ENCODE results near the gene OSBP2.

Gene OSBP2

DNA sequence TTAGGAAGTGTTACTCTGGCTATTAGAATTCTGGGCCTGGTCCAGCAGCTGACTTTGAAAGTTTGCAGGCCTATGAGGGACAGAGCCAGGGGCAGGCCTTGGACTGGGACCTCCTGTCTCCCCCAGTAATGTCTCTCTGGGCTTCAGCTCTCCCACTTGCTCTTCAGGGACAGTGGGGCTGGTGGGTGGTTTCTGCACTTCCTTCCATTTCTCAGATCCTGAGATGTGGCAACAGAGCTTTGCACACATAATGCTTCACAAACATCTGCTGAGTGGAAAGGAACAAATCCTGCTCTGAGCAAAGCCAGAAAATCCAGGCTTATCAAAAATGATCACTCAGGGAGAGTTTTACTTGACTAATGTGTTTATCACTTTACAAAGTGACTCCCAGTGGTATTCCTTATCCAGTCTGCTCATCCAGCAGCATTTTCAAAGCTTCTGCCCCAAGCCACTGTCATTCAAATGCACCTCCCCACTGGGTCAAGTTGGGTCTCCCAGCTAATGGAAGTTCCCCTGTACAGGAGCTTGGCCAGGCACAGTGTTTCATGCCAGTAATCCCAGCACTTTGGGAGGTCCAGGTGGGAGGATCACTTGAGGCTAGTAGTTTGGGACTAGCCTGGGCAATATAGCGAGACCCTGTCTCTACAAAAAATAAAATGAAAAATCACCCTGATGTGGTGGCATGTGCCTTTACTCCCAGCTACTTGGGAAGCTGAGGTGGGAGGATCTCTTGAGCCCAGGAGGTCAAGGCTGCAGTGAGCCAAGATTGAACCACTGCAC is 13.5 kb upstream of the OSBP2 start:
- TF ChIP-seq, protein P1, sequence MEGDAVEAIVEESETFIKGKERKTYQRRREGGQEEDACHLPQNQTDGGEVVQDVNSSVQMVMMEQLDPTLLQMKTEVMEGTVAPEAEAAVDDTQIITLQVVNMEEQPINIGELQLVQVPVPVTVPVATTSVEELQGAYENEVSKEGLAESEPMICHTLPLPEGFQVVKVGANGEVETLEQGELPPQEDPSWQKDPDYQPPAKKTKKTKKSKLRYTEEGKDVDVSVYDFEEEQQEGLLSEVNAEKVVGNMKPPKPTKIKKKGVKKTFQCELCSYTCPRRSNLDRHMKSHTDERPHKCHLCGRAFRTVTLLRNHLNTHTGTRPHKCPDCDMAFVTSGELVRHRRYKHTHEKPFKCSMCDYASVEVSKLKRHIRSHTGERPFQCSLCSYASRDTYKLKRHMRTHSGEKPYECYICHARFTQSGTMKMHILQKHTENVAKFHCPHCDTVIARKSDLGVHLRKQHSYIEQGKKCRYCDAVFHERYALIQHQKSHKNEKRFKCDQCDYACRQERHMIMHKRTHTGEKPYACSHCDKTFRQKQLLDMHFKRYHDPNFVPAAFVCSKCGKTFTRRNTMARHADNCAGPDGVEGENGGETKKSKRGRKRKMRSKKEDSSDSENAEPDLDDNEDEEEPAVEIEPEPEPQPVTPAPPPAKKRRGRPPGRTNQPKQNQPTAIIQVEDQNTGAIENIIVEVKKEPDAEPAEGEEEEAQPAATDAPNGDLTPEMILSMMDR (IDR thresholded peaks at IDR 0.05) = no peak
- Histone ChIP-seq H3K4me1 (no peaks in the 10 kb centered on the region), H3K27me3 (peaks cover 0 to 17% of the 10 kb centered on the region in 2 donors), H3K4me3 (no peak overlapping the region), H3K9me3 (no peaks in the 10 kb centered on the region), H3K36me3 (no peaks in the 10 kb centered on the region), H3K27ac (no peak overlapping the region)
- DNase-seq = no peak
- intact Hi-C loops (cut with DNase I; ENCODE audit: low total_unique reads) = no loop called here

DNA sequence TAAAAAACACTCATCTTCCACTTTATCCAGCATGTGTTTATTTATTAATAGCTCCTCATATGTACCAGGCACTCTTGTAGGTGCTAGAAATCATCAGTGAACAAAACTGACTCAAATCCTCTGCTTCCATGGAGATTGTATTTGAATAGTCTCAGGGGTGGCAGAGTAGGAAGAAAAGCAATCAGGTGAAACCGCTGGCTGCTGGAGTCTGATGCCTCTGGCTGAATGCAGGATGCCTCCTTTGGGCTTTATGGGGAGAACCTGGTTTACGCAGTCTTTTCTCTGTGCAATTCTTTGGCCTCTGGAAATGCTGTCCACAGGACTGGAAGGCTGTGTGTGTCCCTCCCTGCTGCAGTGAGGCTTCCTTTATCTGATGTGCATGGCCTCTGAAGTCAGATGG is 12.8 kb upstream of the OSBP2 start:
- DNase-seq = no peak
- H3K4me1 ChIP-seq = no peaks in the 10 kb centered on the region
- TF ChIP-seq, protein P1 (IDR thresholded peaks at IDR 0.05) = no peak
- H3K27me3 ChIP-seq = peaks cover 0 to 10% of the 10 kb centered on the region in 2 donors
- H3K4me3 ChIP-seq = no peak overlapping the region
- intact Hi-C loops (cut with DNase I; ENCODE audit: low total_unique reads) = no loop called here
- no peak overlapping the region for H3K27ac ChIP-seq
- no peaks in the 10 kb centered on the region for H3K9me3 ChIP-seq
- no peaks in the 10 kb centered on the region for H3K36me3 ChIP-seq

DNA sequence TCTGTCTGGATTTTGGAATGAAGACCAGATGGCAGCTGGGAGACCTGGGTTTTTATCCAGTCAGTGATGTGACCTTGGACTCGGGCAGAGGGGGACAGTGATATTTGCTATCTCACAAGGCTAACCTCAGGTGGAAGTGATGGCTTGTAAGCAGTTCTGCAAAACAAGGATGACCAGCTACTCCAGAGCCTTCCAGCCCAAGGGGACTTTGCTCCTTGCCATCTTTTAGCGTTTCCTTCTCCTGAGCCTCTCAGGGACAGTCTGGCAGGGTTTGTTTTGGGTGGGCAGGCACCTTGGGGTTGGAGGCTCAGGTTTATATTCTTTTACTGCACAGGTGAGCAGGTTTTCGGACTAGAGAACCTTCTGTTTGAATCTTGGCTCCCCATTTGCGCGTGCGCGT is 9.5 kb upstream of the OSBP2 start:
- intact Hi-C loops (cut with DNase I; ENCODE audit: low total_unique reads) = no loop called here
- Histone ChIP-seq H3K27me3 (peaks cover 0 to 1% of the 10 kb centered on the region in 2 donors), H3K36me3 (no peaks in the 10 kb centered on the region), H3K4me1 (no peaks in the 10 kb centered on the region), H3K27ac (no peak overlapping the region), H3K9me3 (no peaks in the 10 kb centered on the region), H3K4me3 (no peak overlapping the region)
- TF ChIP-seq, protein P1 (IDR thresholded peaks at IDR 0.05) = no peak
- DNase-seq = no peak

GRCh38 chr22:30687358-30687757 is 7.3 kb upstream of the OSBP2 start:
- intact Hi-C loops (cut with DNase I; ENCODE audit: low total_unique reads) = no loop called here
- Histone ChIP-seq H3K9me3 (no peaks in the 10 kb centered on the region), H3K27me3 (no peaks in the 10 kb centered on the region), H3K4me3 (no peak overlapping the region), H3K4me1 (no peaks in the 10 kb centered on the region), H3K27ac (no peak overlapping the region), H3K36me3 (no peaks in the 10 kb centered on the region)
- DNase-seq = no peak
- TF ChIP-seq, protein P1 (IDR thresholded peaks at IDR 0.05) = no peak

DNA sequence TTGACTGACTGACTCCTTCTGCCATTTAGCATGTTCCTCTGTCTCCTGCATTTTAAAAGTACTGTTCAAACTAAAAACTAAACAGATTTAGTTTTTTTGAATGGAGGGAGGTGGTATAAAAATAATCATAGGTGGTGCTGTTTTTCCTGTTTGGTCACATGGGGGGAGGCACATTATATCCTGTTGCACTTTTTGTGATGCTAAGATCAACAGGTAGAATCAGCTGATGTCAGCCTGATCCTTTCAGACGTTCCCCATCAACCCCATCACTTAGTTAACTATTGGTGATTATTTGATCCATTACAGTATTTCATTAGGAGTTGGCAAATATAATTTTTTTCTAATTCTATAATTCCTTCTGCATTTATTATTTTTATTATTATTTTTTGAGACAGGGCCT is 5.1 kb upstream of the OSBP2 start:
- Histone ChIP-seq H3K27ac (no peak overlapping the region), H3K4me1 (peaks cover 0 to 6% (median 4%) of the 10 kb centered on the region in 4 donors), H3K9me3 (no peaks in the 10 kb centered on the region), H3K27me3 (no peaks in the 10 kb centered on the region), H3K4me3 (no peak overlapping the region), H3K36me3 (no peaks in the 10 kb centered on the region)
- DNase-seq = no peak
- intact Hi-C loops (cut with DNase I; ENCODE audit: low total_unique reads) = no loop called here
- TF ChIP-seq, protein P1 (IDR thresholded peaks at IDR 0.05) = no peak
